HepG2 (cell line): ENCODE data around the gene FILIP1. TPM values are rescaled to one million over a fixed set of nuclear protein-coding genes. Genes with fewer than 3 reads are reported as not detected.

Experiments
- ATAC-seq: fragments of 200-7000 bp; cut with Tn5 transposase; 3 replicates; pipeline ENCODE4 v1.9.1; 2020; ENCODE audit warnings: mild to moderate bottlenecking, moderate library complexity
- BruUV-seq: library from RNA; stranded (reverse); fragments of 400-500 nt; replicated peaks from 2 replicates; lab custom pipeline; 2021; lab: Mats Ljungman, UMichigan
- CTCF ChIA-PET: fragments of 300-600 bp; formaldehyde crosslinking; extraction: SDS; loops from one replicate; lab custom pipeline; 2021; ENCODE audit warnings: low total read pairs, inconsistent platforms, low intra/inter-chr PET ratio; lab: Yijun Ruan, JAX
- POLR2A ChIA-PET: fragments of 350-600 bp; sonication (Branson Sonifier 250); formaldehyde crosslinking; loops from one replicate; lab custom pipeline; 2020; ENCODE audit warnings: antibody characterized with exemption, inconsistent platforms; lab: Yijun Ruan, JAX
- DNase-seq: peaks from one replicate; pipeline ENCODE4 v3.0.0-alpha.2; 2015; ENCODE audit warnings: low spot score
- FAIRE-seq: peaks from 3 replicates; lab custom pipeline; 2011; peaks lifted over from hg19 to GRCh38; lab: Jason Lieb, UNC
- H2AFZ ChIP-seq: one replicate; pipeline ENCODE4 v1.6.1; 2011; ENCODE audit warnings: low read length, inconsistent platforms
- H3K27ac ChIP-seq: fragments of 300-600 bp; 3 replicates; pipeline ENCODE4 v1.8.0; 2011; ENCODE audit warnings: mixed run types, mild to moderate bottlenecking, mixed read lengths, low read length, inconsistent platforms; ENCODE audit not compliant: insufficient read depth; ENCODE audit errors: extremely low read length
- H3K27me3 ChIP-seq, 2 experiments: fragments of 200-600 bp in 1 of 2; 2 replicates in 1 of 2; 3 replicates in 1 of 2; pipeline versions ENCODE4 v1.6.0 to v1.8.0; 2011; ENCODE audit warnings: low read length in 2 of 2, mild to moderate bottlenecking in 2 of 2, moderate library complexity in 2 of 2, inconsistent platforms in 1 of 2; ENCODE audit not compliant: insufficient read depth in 2 of 2, control insufficient read depth in 1 of 2
- H3K36me3 ChIP-seq, 2 experiments: fragments of 200-600 bp in 1 of 2; replicated peaks in 1 of 2; 2 replicates in 1 of 2; 3 replicates in 1 of 2; pipeline versions ENCODE4 v1.5.1 to v1.8.0; 2011; ENCODE audit warnings: low read length in 2 of 2, inconsistent platforms in 1 of 2; ENCODE audit not compliant: insufficient read depth in 2 of 2, control insufficient read depth in 1 of 2
- H3K4me1 ChIP-seq: 2 replicates; pipeline ENCODE4 v1.5.1; 2012; ENCODE audit warnings: low read length, inconsistent platforms; ENCODE audit not compliant: insufficient read depth
- H3K4me2 ChIP-seq: 2 replicates; pipeline ENCODE4 v1.6.0; 2011; ENCODE audit warnings: low read depth, low read length, inconsistent platforms
- H3K4me3 ChIP-seq, 3 experiments: fragments of 200-600 bp in 1 of 3; sonication (generic), shearing (Covaris generic) in 1 of 3; replicated peaks in 1 of 3; 2 replicates each; pipeline ENCODE4 v1.5.1; 2011 to 2016; ENCODE audit warnings: low read length in 3 of 3, inconsistent platforms in 2 of 3, low read depth in 2 of 3, mild to moderate bottlenecking in 2 of 3, control low read depth in 1 of 3, mixed read lengths in 1 of 3; ENCODE audit not compliant: insufficient read depth in 1 of 3
- H3K79me2 ChIP-seq: one replicate; pipeline ENCODE4 v1.6.1; 2011; ENCODE audit warnings: low read length, inconsistent platforms; ENCODE audit not compliant: insufficient read depth
- H3K9ac ChIP-seq: 2 replicates; pipeline ENCODE4 v1.6.0; 2011; ENCODE audit warnings: mild to moderate bottlenecking, low read depth, low read length, inconsistent platforms; ENCODE audit not compliant: insufficient read depth
- H3K9me3 ChIP-seq: 2 replicates; pipeline ENCODE4 v1.5.1; 2012; ENCODE audit warnings: mild to moderate bottlenecking, low read length
- H4K20me1 ChIP-seq: 2 replicates; pipeline ENCODE4 v1.6.0; 2011; ENCODE audit warnings: inconsistent platforms, mild to moderate bottlenecking, low read length, moderate library complexity; ENCODE audit not compliant: insufficient read depth
- CTCF ChIP-seq: sonication (generic); formaldehyde crosslinking; IDR thresholded peaks from 2 replicates; pipeline ENCODE4 v1.5.0; 2020; ENCODE audit warnings: mild to moderate bottlenecking, missing genetic modification reagents, moderate library complexity
- DMAP1 ChIP-seq: IDR thresholded peaks from 2 replicates; pipeline ENCODE4 v1.6.1; 2016
- ETV5 ChIP-seq: IDR thresholded peaks from 2 replicates; pipeline ENCODE4 v1.6.1; 2018; ENCODE audit warnings: missing biosample characterization, missing genetic modification reagents, inconsistent platforms, borderline replicate concordance
- GTF3A ChIP-seq: sonication (generic); formaldehyde crosslinking; conservative IDR thresholded peaks from 2 replicates; pipeline ENCODE4 v1.4.0; 2020; ENCODE audit warnings: mild to moderate bottlenecking, missing genetic modification reagents
- PAXIP1 ChIP-seq: sonication (generic); formaldehyde crosslinking; conservative IDR thresholded peaks from 2 replicates; pipeline ENCODE4 v1.4.0; 2020; ENCODE audit warnings: mild to moderate bottlenecking, missing genetic modification reagents, moderate library complexity
- SIX4 ChIP-seq: sonication (generic); formaldehyde crosslinking; IDR thresholded peaks from 2 replicates; pipeline ENCODE4 v1.4.0; 2020; ENCODE audit warnings: missing genetic modification reagents
- ZBTB10 ChIP-seq: sonication (generic); formaldehyde crosslinking; IDR thresholded peaks from 2 replicates; pipeline ENCODE4 v1.4.0; 2020; ENCODE audit warnings: missing genetic modification reagents, borderline replicate concordance
- ZNF256 ChIP-seq: sonication (generic); formaldehyde crosslinking; conservative IDR thresholded peaks from 2 replicates; pipeline ENCODE4 v1.4.0; 2020; ENCODE audit warnings: missing genetic modification reagents
- ZNF264 ChIP-seq: sonication (generic); formaldehyde crosslinking; IDR thresholded peaks from 2 replicates; pipeline ENCODE4 v1.4.0; 2020; ENCODE audit warnings: missing genetic modification reagents
- ZNF275 ChIP-seq: sonication (generic); formaldehyde crosslinking; IDR thresholded peaks from 2 replicates; pipeline ENCODE4 v1.8.0; 2022; ENCODE audit warnings: missing genetic modification reagents, mild to moderate bottlenecking, inconsistent platforms, borderline replicate concordance
- ZNF3 ChIP-seq: IDR thresholded peaks from 2 replicates; pipeline ENCODE4 v1.7.0; 2017; ENCODE audit warnings: inconsistent platforms
- ZNF484 ChIP-seq: sonication (generic); formaldehyde crosslinking; IDR thresholded peaks from 2 replicates; pipeline ENCODE4 v1.5.1; 2020; ENCODE audit warnings: mild to moderate bottlenecking, low read depth, missing genetic modification reagents, borderline replicate concordance
- ZNF552 ChIP-seq: sonication (generic); formaldehyde crosslinking; IDR thresholded peaks from 2 replicates; pipeline ENCODE4 v1.9.0; 2022; ENCODE audit warnings: missing genetic modification reagents, mild to moderate bottlenecking, borderline replicate concordance
- ZNF577 ChIP-seq: sonication (generic); formaldehyde crosslinking; IDR thresholded peaks from 2 replicates; pipeline ENCODE4 v1.4.0; 2020; ENCODE audit warnings: mild to moderate bottlenecking, low read depth, missing genetic modification reagents, borderline replicate concordance
- ZNF7 ChIP-seq: IDR thresholded peaks from 2 replicates; pipeline ENCODE4 v1.6.1; 2016; ENCODE audit warnings: missing biosample characterization, missing genetic modification reagents
- WGBS: methylation state at CpG from one replicate; pipeline ENCODE4 v1.1.6; 2017; ENCODE audit warnings: low lambda C conversion rate; 5-methylcytosine and 5-hydroxymethylcytosine counted together
- in situ Hi-C: cut with HindIII; loops from 2 replicates; pipeline ENCODE4 v1.10.0; 2017; ENCODE audit warnings: low pct_unique_long_range_greater_than_20kb; ENCODE audit not compliant: extremely low pct_ligation_motif_present
- intact Hi-C: fragments of 100-400 bp; cut with micrococcal nuclease; formaldehyde crosslinking; loops from one replicate; pipeline ENCODE4 v1.10.0; 2022; ENCODE audit not compliant: unreplicated experiment
- polyA plus RNA-seq, 8 experiments: library from polyadenylated mRNA; depleted of rRNA in 3 of 8; stranded (reverse) in 7 of 8; unstranded in 1 of 8; fragments of >200 nt; fragmentation: Illumina TruSeq in 4 of 8; extraction: Trizol in 4 of 8; gene quantifications; 2 replicates each; pipeline versions ENCODE4 v1.2.1 to v1.2.3, GENCODE V29; 2011 to 2016; ENCODE audit warnings: low read depth in 4 of 8, missing spikeins in 1 of 8, mixed read lengths in 1 of 8; ENCODE audit not compliant: insufficient read depth in 1 of 8
- total RNA-seq, 5 experiments: library from RNA; depleted of rRNA; stranded (reverse); fragments of >200 nt; fragmentation: Illumina TruSeq; extraction: Trizol; gene quantifications; 2 replicates each; pipeline ENCODE4 v1.2.3, GENCODE V29; 2016; ENCODE audit warnings: low read depth in 1 of 5

FILIP1 gene
- total and polyA plus RNA-seq, 2 of the 13 experiments (the other 11 are each of a cell fraction or from before 2014, with no cell fraction given): not detected

GRCh38 chr6:75396005-75396800, 97.4 kb downstream of the FILIP1 start:
- WGBS: 28% methylated on average over 6 of the region's 6 CpGs
- DNase-seq (no peak), ATAC-seq (no peak), FAIRE-seq (no peak)
- no peaks in the 10 kb centered on the region for H3K27me3 ChIP-seq
- no peaks in the 10 kb centered on the region for H4K20me1 ChIP-seq
- ChIA-PET POLR2A (no interaction called here), CTCF (no interaction called here)
- H3K4me3 ChIP-seq: no peak overlapping the region
- H3K9ac ChIP-seq: no peak overlapping the region
- no peak overlapping the region for H2AFZ ChIP-seq
- no peak overlapping the region for H3K27ac ChIP-seq
- in situ Hi-C loops: no loop called here
- H3K4me1 ChIP-seq: no peaks in the 10 kb centered on the region; the same call in 1 of the 2 replicates
- no peak for TF ChIP-seq CTCF
- TF ChIP-seq ZNF484: no peak
- no peak for TF ChIP-seq ETV5
- TF ChIP-seq DMAP1: no peak
- no peak for TF ChIP-seq ZNF552 (CRISPR knock-in tag)
- TF ChIP-seq ZNF7 (CRISPR knock-in tag): no peak
- TF ChIP-seq SIX4 (CRISPR knock-in tag): no peak
- no peak for TF ChIP-seq ZNF275 (CRISPR knock-in tag)
- TF ChIP-seq ZNF264: no peak
- no peak for TF ChIP-seq ZBTB10 (CRISPR knock-in tag)
- no peak for TF ChIP-seq ZNF256 (CRISPR knock-in tag)
- no peak for TF ChIP-seq PAXIP1 (CRISPR knock-in tag)
- TF ChIP-seq ZNF3 (CRISPR knock-in tag): no peak
- no peak for TF ChIP-seq GTF3A (CRISPR knock-in tag)
- no peak for TF ChIP-seq ZNF577 (CRISPR knock-in tag)
- H3K79me2 ChIP-seq: no peaks in the 10 kb centered on the region
- BruUV-seq: no TSS peak
- H3K4me2 ChIP-seq: no peak overlapping the region
- intact Hi-C loops: no loop called here
- H3K36me3 ChIP-seq: no peaks in the 10 kb centered on the region
- no peaks in the 10 kb centered on the region for H3K9me3 ChIP-seq
